ENCODE measurements around the gene MRPL37. TPM values are rescaled to one million over a fixed set of nuclear protein-coding genes. Genes with fewer than 3 reads are reported as not detected.
A peak's percentile ranks its signal among the peaks of the same experiment; 100 is the strongest.

Gene MRPL37
- polyA plus RNA-seq, 1 experiment, result 16.6 TPM

GRCh38 chr1:54167422-54168139, 32.4 kb upstream of the MRPL37 start:
- POLR2A ChIA-PET, result no interaction called here
- TF ChIP-seq CTCF (IDR thresholded peaks at IDR 0.05; ENCODE audit: low read depth, low read length), result no peak
- Histone ChIP-seq H3K4me3 (ENCODE audit: low read depth, low read length) (no peak overlapping the region), H3K27me3 (ENCODE audit: control insufficient read depth, insufficient read depth, low read length) (no peaks in the 10 kb centered on the region), H3K9me3 (ENCODE audit: control insufficient read depth, insufficient read depth, low read length) (no peaks in the 10 kb centered on the region), H3K27ac (ENCODE audit: low read depth, low read length) (peak overlapping the region; percentile 21)
- DNase-seq (ENCODE audit: low read depth, low spot score), result peak; percentile 10
- CTCF ChIA-PET, result interaction anchor here (0.5 kb wide), 2 partner anchors 67 to 321 kb away, joined by 3 to 6 read pairs; no protein-coding TSS in a partner anchor

GRCh38 chr1:54168206-54168965, 31.6 kb upstream of the MRPL37 start:
- no peak for TF ChIP-seq CTCF (IDR thresholded peaks at IDR 0.05; ENCODE audit: low read depth, low read length)
- no peak for DNase-seq (ENCODE audit: low read depth, low spot score)
- H3K4me3 ChIP-seq (ENCODE audit: low read depth, low read length), result no peak overlapping the region
- H3K9me3 ChIP-seq (ENCODE audit: control insufficient read depth, insufficient read depth, low read length), result no peaks in the 10 kb centered on the region
- H3K27me3 ChIP-seq (ENCODE audit: control insufficient read depth, insufficient read depth, low read length), result no peaks in the 10 kb centered on the region
- POLR2A ChIA-PET, result no interaction called here
- no peak overlapping the region for H3K27ac ChIP-seq (ENCODE audit: low read depth, low read length)
- CTCF ChIA-PET, result no interaction called here

- ChIA-PET CTCF (no interaction called here), POLR2A (no interaction called here)
- Histone ChIP-seq H3K27ac (ENCODE audit: low read depth, low read length) (no peak overlapping the region), H3K9me3 (ENCODE audit: control insufficient read depth, insufficient read depth, low read length) (no peaks in the 10 kb centered on the region), H3K27me3 (ENCODE audit: control insufficient read depth, insufficient read depth, low read length) (no peaks in the 10 kb centered on the region), H3K4me3 (ENCODE audit: low read depth, low read length) (no peak overlapping the region)
- no peak for DNase-seq (ENCODE audit: low read depth, low spot score)
- no peak for TF ChIP-seq CTCF (IDR thresholded peaks at IDR 0.05; ENCODE audit: low read depth, low read length)
Observed at GRCh38 chr1:54169068-54169467, 30.9 kb upstream of the MRPL37 start.

GRCh38 chr1:54171016-54171415, 29.0 kb upstream of the MRPL37 start:
- Histone ChIP-seq H3K4me3 (ENCODE audit: low read depth, low read length) (no peak overlapping the region), H3K9me3 (ENCODE audit: control insufficient read depth, insufficient read depth, low read length) (no peaks in the 10 kb centered on the region), H3K27me3 (ENCODE audit: control insufficient read depth, insufficient read depth, low read length) (no peaks in the 10 kb centered on the region), H3K27ac (ENCODE audit: low read depth, low read length) (no peak overlapping the region)
- no peak for TF ChIP-seq CTCF (IDR thresholded peaks at IDR 0.05; ENCODE audit: low read depth, low read length)
- ChIA-PET POLR2A (no interaction called here), CTCF (no interaction called here)
- DNase-seq (ENCODE audit: low read depth, low spot score), result no peak

- Histone ChIP-seq H3K4me3 (ENCODE audit: low read depth, low read length) (no peak overlapping the region), H3K27me3 (ENCODE audit: control insufficient read depth, insufficient read depth, low read length) (no peaks in the 10 kb centered on the region), H3K9me3 (ENCODE audit: control insufficient read depth, insufficient read depth, low read length) (no peaks in the 10 kb centered on the region), H3K27ac (ENCODE audit: low read depth, low read length) (no peak overlapping the region)
- TF ChIP-seq CTCF (IDR thresholded peaks at IDR 0.05; ENCODE audit: low read depth, low read length), result no peak
- ChIA-PET POLR2A (no interaction called here), CTCF (interaction anchor here (0.6 kb wide), 1 partner anchor 20 kb away, joined by 8 read pairs; no protein-coding TSS in a partner anchor)
- no peak for DNase-seq (ENCODE audit: low read depth, low spot score)
Observed at GRCh38 chr1:54171606-54172005, 28.4 kb upstream of the MRPL37 start.

All from AG04450 (cell line).